GM19239 (cell line): ENCODE data around the gene GNG5.
"Not testable (repeated sequence)": the region's sequence is repeated elsewhere in the genome, so short reads cannot be mapped to it uniquely, and the experiment has no call there.

ENCODE experiments used
- DNase-seq: peaks from one replicate; pipeline ENCODE4 v3.0.0; 2011; ENCODE audit warnings: low spot score; ENCODE audit not compliant: insufficient read length
- FAIRE-seq: peaks from 2 replicates; lab custom pipeline; 2011; peaks lifted over from hg19 to GRCh38; lab: Jason Lieb, UNC

Gene GNG5

DNA sequence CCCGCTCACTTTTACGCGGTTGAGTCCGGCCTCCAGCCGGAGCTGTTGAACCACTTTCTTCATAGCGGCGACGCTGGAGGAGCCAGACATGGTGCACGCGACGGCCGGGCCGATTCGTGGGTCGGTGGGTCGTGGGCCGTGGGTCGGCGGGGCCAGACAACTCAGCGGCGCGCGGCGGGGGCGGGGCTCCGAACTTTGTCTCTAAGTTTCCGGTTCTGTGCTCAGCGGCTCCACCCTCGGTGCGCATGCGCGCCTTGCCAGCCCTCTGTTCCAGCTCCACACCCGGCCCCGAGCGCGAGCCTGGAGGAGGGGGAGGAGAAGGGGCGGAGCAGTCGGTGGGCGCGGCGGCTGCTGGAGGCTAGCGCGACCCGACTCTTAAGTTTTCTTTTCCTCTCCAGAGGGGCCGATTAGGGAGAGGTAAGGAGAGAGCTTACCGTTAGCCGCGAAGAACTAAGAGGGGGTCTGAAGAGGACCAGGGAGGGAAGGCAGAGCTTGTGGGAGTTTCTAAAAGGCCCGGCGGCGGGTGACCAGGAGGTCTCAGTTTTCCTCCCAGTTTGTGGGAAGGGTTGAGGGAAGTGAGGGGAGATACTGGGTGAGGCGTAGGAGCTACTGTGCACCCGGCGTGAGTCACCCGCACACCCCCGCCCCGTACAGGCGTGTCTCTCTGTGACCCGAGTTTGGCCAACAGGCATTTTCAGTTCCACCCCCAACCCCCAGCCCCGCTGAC lies at the start of gene GNG5, which contains the start of gene SPATA1:
Gene GNG5, minus strand, starts transcription at position 580 of the 727 bp plus-strand sequence. Its CDS starts 490 bp downstream, at position 90.
Gene SPATA1, plus strand, starts transcription at position 385 of the 727 bp plus-strand sequence. CDS start 9,974 bp downstream, outside the sequence.
- peak; percentile 86 for DNase-seq
- FAIRE-seq, result peak; percentile 96

DNA sequence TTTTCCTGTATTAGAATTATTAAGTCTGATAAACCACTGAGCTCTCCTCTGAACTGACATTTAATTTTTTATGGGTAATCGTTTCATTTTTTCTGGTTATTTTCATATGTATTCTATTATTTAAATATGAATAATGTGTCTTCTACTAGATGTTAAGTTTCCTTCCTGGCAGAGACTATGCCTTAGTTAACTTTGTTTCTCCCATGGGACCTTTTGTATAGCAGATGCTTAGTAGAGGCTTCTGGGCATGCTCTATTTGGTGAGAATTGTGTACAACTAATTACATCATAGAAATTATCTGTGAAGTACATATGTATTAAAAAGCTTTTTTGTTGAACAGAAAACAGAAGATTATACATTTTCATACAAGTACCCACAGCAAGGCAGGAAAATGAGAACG lies 44.4 kb upstream of the GNG5 start:
- FAIRE-seq (no peak), DNase-seq (no peak)

DNA sequence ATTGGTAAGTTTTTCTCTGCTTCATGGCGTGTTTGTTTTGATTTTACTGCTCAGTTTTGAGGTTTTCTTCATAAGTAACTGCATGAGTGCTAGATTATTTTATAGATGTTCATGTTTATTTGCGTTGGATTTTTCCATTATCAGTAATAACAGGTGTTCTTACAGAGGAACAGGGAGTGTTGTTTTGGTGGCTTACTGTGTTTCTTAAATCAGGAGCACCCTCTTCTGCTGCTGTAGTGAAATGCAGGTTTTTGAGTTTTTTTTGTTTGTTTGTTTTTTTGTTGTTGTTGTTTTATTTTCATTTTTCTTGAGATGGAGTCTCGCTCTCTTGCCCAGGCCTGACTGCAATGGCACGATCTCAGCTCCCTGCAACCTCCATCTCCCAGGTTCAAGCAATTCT lies 35.3 kb upstream of the GNG5 start:
- no peak for FAIRE-seq
- no peak for DNase-seq

DNA sequence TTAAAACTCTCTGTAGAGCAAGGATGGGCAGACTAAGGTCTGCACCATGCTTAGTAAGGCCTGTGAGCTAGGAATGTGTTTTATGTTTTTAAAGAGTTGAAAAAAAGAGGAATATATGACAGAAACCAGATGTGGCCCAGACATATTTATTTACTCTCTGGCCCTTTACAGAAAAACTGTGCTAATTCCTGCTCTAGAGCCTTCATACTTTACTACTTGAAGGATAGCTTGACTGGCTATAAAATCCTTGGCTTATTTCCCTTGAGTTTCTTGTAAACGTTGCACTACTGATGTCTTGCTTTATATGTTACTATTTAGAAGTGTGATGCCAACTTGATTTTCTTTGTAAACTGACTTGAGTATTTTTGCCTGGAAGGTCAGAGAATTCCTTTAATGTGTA lies 34.4 kb upstream of the GNG5 start:
- FAIRE-seq (no peak), DNase-seq (no peak)

DNA sequence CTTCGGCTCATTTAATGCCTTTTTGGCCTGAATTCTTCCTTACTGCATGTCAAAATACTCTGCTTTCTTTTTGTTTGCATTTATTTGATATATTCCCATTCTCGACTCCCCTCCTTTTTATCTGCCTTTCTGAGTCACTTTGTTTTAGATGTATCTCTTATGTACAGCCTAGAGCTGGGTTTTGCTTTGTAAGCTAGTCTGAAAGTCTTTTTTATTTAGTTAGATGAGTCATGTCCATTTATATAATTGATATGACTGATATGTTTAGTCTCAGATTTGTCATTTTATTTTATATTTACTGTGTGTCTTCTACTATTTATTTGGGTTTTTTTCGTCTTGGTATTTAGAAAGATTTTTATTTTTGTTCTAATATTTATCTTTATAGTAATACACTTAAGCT lies 33.6 kb upstream of the GNG5 start:
- DNase-seq, result no peak
- no peak for FAIRE-seq

DNA sequence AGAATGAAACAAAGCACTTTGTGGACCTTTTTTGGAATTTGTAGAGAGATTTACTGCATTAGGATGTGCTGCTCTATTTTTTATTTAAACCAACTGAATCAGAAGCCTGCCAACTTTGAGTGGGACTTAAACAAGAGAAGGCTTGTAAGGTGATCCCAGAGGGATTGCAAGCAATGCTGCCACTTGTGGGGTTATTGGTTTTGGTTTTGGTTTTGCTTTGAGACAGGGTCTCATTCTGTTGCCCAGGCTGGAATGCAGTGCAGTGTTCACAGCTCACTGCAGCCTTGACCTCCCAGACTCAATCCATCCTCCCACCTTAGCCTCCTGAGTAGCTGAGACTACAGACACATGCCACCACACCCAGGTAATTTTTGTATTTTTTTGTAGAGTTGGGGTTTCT lies 32.2 kb upstream of the GNG5 start:
- peak; percentile 23 for FAIRE-seq
- DNase-seq, result no peak

DNA sequence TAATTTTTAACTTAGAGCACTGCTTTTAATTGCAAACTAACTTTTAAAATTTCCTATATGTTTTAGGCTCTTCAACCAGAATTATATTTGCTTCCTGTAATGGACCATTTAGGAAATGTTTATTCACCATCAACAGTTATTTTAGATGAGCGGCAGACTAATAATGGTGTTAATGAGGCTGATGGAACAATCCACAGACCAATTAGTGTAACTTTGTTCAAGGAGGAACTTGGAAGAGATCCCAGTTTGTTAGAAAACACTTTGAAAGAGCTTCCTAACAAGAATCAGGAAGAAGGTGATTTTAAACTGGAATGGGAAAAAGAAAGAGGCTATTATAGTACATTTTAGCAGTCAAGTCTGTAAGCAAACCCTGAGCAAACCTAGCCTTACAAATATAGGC lies 19.4 kb upstream of the GNG5 start:
- DNase-seq (no peak), FAIRE-seq (no peak)

DNA sequence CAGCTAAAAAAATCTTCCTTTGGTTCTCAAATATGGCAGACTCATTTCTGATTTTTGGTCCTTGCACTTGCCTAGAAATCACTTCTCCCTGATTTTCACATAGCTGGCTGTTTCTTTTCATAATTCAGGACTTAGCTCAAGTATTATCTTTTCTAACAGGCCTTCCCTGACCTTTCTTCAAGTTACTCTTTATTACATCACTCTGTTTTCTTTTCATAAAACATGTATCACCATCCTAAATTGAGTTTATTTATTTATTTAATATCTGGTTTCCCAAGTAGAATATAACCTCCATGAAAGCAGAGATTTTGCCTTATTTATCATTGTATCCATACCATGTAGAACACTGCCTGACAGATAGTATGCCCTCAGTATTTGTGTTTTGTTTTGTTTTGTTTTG lies 18.2 kb upstream of the GNG5 start:
- no peak for FAIRE-seq
- DNase-seq, result no peak

DNA sequence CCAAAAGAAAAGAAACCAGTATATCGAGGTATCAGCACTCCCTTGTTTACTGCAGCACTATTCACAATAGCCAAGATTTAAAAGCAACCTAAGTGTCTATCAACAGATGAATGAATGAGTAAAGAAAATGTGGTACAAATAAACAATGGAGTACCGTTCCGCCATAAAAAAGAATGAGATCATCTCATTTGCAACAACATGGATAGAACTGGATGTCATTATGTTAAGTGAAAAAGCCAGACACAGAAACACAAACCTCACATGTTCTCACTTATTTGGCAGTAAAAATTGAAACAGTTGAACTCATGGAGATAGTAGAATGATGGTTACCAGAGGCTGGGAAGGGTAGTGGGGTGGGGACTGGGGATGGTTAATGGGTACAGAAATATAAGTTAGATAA lies 4.3 kb upstream of the GNG5 start:
- no peak for DNase-seq

DNA sequence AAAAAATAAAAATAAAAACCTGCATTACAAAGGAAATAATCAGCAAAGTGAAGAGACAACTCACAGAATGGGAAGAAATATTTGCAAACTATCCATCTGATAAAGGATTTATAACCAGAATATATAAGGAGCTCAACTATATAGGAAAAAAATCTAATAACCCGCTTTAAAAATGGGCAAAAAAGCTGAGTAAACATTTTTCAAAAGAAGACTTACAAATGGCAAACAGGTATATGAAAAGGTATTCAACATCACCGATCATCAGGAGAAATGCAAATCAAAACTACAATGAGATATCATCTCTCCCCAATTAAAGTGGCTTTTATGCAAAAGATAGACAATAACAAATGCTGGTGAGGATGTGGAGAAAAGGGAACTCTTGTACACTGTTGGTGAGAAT lies 3.8 kb upstream of the GNG5 start:
- FAIRE-seq (no peak), DNase-seq (no peak)

More for the DNA sequence above, 4.3 kb upstream of the GNG5 start:
- no peak for FAIRE-seq

DNA sequence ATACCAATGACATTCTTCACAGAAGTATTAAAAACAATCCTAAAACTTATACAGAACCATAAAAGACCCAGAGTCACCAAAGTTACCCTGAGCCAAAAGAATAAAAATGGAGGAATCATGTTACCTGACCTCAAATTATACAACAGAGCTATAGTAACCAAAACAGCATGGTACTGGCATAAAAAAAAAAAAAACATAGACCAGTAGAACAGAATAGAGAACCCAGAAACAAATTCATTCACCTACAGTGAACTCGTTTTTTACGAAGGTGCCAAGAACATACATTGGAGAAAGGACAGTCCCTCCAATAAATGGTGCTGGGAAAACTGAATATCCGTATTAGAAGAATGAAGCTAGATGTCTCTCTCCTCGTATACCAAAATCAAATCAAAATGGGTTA lies 2.6 kb upstream of the GNG5 start:
- FAIRE-seq (no peak), DNase-seq (no peak)

DNA sequence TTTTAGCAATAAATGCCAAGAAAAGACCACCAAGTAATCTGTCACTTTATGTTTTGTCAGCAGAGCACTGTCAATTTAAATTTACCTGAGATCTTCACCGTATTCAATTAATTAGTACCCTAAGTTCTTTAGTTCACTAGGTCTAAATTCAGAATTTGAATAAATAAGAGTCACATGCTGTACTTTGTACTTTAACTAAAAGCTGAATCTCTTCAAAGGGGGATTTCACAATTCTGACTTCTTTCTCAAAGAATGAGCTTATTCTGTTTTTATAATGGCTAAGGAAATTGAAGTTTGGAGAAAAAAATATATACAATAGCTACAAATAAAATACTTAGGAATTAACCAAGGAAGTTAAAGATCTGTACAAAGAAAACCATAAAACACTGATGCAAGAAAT lies 2.1 kb upstream of the GNG5 start:
- DNase-seq, result no peak

DNA sequence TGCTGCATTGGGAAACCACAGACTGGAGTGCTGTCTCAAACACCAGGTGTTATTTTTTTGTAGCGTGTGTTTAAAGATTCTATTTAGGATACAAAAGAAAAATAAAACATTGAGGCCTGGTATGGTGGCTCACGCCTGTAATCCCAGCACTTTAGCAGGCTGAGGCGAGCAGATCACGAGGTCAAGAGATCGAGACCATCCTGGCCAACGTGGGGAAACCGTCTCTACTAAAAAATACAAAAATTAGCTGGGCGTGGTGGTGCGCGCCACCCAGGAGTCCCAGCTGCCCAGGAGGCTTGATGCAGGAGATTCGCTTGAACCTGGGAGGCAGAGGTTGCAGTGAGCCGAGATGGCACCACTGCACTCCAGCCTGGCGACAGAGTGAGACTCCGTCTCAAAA lies 1.5 kb upstream of the GNG5 start:
- DNase-seq, FAIRE-seq: not testable (repeated sequence)

More for the DNA sequence above, 2.1 kb upstream of the GNG5 start:
- no peak for FAIRE-seq

DNA sequence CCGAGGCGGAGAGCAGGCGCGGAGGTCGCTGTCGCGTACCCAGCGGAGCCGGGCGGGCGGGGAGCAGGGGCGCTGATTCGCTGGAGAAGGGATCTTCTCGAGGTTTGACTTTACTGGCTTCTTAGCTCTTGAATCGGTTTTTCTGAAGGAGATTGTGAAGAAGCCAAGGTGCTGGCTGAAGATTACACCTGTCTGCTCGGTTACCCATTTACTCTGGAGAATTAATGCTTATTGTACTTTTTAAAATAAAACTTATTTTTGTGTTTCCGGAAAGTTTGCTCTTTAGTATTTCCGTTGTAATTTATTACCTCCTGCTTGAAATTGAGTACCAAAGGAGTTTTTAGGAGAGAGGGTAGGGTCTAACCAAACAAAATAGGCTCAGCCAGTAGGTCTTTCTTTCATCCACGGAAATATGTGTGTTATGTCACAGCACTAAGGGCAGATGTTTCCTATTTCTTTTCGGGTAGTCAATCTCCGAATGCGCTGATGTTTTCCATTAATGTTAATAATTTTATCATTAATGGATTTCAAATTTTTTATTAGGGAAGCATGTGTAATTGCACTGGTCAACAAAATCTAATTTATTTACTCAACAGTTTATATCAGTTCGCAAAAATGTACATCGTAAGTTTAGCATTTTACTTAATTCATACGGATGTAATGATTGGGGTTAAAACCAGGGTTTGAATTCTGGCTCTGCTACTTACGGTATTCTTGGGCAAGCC lies 510 bp upstream of the GNG5 start:
- no peak for DNase-seq
- FAIRE-seq, result no peak

DNA sequence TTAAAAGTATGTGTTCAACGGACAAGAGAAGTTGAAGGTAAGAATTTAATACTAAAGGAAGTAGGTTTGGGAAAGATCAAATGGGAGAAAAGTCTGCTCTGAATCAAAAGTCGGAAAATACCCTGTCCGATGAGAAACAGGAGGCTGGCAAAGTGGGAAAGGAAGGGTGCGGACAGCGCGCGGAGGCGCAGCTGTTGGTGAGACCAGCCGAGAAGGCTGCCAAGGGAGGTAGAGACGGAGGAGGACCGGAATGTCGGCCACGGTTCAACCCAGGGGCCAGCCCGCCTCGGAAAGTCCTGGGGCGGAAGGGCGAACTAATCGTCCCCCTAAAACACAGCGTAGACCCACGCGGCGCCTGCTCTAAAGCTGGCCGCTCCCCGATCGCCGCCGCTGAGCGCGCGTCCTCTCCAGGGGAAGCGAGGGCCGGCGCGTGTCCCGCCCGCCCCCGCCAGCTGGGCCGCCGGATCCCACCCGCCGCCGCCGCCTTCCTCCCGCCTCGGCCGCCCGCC lies 834 bp downstream of the GNG5 start:
- peak; percentile 18 for DNase-seq
- FAIRE-seq, result no peak

DNA sequence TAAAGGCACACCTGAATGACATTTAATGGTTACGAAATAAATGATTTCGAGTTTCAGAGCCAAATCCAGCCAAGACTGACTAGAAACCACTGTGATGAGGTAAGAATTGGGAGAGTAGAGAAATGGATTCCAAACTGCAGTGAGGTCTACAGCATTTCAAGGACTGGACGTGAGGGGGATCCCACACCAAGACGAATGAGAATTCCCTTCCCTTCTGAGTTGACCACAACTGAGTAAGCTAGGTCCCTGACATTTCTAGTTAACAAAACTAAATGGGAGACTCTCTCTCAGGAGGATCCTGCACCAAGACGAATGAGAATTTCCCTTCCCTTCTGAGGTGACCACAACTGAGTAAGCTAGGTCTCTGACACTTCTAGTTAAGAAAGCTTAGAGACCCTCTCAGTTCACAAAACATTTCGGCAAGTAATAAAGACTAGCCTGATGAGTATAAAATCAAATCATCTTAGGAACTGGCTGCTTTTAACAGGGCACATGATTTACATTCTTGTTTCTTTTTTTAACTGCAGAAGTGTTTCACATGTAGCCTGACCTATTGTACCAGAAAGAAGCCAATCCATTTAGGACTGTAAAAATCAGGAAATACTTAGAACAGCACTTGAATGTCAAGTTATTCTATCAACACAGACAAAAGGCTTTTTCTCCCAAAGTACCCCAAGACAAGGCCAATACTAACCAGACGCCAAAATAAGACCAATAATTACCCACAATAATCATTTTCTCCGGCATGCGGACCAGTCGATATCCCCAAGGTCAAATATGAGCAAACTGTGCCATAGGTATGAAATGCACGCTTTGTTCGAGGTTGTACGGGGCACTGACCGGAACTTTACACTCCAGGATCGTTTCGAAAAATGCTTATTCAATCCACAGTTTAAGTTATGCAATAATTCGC lies 1.5 kb downstream of the GNG5 start:
- FAIRE-seq, result peak; percentile 90
- no peak for DNase-seq

DNA sequence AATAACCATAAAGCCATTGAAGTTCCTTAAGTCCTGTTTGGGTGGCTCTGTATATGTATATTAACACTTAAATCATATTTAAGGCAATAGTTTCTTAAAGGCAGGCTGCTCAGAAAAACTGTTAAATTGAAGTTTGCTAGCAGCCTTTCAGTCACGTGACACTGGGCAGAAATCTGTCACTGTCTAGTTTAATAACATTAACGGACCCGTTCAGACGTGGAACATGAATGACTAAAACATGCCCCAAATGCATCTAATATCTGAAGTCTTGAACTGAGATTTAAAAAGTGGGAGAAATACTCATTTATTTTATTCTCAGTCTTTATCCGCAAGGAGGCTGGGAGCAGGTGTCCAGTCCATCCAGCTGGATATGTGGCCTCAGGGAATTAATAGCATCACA lies 3.5 kb downstream of the GNG5 start:
- FAIRE-seq (no peak), DNase-seq (no peak)

DNA sequence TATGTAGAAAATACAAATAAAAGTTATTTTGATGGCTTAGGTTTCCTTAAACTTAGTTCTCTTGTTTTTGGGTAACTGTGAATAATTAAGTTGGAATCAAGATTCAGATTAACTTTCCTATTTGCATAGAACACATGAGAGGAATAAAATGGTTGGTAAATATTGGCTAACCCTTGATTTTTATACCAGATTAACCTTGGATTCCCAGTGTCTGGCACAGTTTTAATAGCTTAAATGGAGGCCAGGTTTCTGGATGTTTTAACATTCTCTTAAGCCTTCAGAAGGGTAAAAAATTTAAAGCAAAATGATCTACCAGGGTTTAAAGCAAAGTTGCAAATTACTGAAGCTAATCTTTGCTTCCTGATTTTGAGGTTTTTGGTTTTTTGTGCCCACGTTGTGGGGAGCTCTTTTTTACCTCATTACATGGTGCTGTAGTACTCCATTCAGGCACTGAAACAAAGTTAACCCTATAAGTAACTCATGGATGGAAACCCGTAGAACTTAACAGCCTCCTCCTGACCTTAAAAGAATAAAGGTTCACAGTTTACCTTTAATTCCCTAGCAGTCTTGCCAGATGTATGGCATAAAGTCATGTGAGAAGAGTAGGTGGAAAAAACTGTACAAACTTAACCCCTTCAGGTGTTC lies 8.6 kb downstream of the GNG5 start:
- DNase-seq (no peak), FAIRE-seq (no peak)

DNA sequence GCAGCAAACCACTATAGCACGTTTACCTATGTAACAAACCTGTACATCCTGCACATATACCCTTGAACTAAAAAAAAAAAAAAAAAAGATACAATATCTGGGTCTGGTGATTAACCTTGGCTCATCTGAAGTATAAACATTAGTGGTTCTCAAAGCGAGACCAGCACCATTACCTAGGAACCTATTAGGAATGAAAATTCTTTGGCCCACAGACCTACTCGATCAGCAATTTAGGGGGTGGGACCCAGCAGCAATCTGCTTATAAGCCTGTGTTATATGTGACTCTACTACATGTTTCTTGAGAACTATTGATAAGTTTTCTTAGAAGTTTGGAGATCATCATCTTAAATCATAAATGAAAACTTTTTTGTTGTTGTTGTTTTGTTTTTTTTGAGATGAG lies 9.9 kb downstream of the GNG5 start:
- DNase-seq (no peak), FAIRE-seq (no peak)

DNA sequence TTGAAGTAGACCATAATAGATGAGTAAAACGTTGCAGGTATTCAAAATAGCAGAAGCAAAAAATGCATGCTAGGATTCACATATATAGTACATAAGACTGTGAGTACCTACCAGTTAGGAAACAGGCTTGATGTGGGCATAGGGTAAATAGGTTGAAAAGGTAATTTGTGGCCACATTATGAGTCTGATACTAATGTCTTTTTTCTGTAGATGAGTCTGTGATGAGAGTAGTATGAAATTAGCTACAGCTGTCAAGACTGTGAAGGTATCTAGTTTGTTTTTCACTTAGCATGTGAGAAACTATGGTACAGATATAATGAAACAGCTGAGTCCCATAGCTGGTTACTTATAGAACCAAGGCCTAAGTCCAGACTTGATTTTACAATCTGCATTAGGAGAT lies 12.6 kb downstream of the GNG5 start:
- FAIRE-seq (no peak), DNase-seq (no peak)
